GM12865 (cell line): ENCODE data around the gene SLC25A38.

Experiments used
- DNase-seq: peaks from one replicate; pipeline ENCODE4 v3.0.0; 2010; ENCODE audit warnings: low read depth
- H3K4me3 ChIP-seq: 2 replicates; pipeline ENCODE4 v1.5.1; 2011; ENCODE audit warnings: mild to moderate bottlenecking, low read depth, low read length, control low read depth
- CTCF ChIP-seq: IDR thresholded peaks from 2 replicates; pipeline ENCODE4 v1.5.1; 2011; ENCODE audit warnings: low read length, control low read depth, low read depth, inconsistent platforms; ENCODE audit not compliant: insufficient read depth; ENCODE audit errors: missing control alignments

Gene SLC25A38

GRCh38 chr3:39378088-39378487 lies 5.1 kb upstream of the SLC25A38 start:
- peak; percentile 87 for TF ChIP-seq CTCF
- DNase-seq: peak; percentile 85
- no peak overlapping the region for H3K4me3 ChIP-seq

DNA sequence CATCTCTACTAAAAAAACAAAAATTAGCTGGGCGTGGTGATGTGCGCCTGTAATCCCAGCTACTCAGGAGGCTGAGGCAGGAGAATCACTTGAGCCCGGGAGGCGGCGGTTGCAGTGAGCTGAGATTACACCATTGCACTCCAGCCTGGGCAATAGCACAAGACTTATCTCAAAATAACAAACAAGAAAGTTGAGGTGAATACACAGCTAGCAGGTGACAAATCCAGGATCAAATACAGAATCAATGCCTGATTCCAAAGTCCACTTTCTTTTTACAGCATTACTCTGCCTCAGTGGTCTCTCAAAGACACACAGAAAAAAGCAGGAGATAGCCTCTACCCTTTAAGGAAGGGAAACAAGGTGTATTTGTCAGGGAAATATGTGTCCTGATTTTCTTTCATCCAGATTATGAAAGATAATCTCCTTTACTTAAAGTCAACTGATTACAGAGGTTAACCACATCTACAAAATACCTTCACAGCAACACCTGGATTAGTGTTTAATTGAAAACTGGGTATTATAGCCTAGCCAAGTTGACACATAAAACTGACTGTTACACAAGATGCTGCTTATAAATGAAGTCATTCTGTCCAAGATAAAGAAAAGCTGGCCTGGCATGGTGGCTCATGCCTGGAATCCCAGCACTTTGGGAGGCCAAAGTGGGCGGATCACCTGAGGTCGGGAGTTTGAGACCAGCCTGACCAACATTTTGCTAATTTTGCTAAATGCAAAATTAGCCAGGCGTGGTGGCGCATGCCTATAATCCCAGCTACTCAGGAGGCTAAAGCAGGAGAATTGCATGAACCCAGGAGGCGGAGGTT lies 4.0 kb upstream of the SLC25A38 start:
- no peak for DNase-seq
- no peak overlapping the region for H3K4me3 ChIP-seq
- no peak for TF ChIP-seq CTCF

GRCh38 chr3:39379778-39380155 lies 3.4 kb upstream of the SLC25A38 start:
- no peak overlapping the region for H3K4me3 ChIP-seq
- DNase-seq: no peak
- TF ChIP-seq CTCF: no peak

DNA sequence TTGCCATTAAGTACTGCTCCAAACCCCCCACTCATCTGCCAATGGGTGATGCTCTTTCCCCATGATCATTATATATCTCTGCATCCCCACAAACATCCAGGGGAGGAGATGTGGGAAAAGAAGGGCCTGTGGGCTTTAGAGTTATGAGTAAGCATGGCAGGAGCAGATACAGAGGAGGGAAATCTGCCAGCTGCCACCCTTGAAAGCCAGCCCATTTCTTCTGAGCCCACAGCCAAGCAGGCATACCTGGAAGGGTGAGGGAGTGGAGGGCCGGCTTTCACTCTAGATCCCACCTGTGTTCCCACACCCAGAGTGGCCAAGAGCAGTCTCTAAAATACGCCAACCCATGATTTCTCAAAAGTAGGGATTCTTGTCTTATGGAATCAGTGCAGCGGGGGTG lies 1.7 kb upstream of the SLC25A38 start:
- DNase-seq: no peak
- no peak overlapping the region for H3K4me3 ChIP-seq
- no peak for TF ChIP-seq CTCF

- no peak for TF ChIP-seq CTCF
- H3K4me3 ChIP-seq: peak overlapping the region; percentile 98
- DNase-seq: peak; percentile 97
Observed at GRCh38 chr3:39383881-39384664, 903 bp downstream of the SLC25A38 start.

- DNase-seq: no peak
- TF ChIP-seq CTCF: no peak
- H3K4me3 ChIP-seq: peak overlapping the region; percentile 98
Observed at GRCh38 chr3:39384665-39385000, 1.5 kb downstream of the SLC25A38 start.
